Measurements from ENCODE around the gene ERCC4.

GRCh38 chr16:13897806-13898205, 22.1 kb upstream of the ERCC4 start:
- no peak for TF ChIP-seq POLR2A (IDR thresholded peaks at IDR 0.05)
- TF ChIP-seq CTCF (IDR thresholded peaks at IDR 0.05), result no peak
